C4-2B (cell line): Measurements from ENCODE around the gene COL7A1.
"Not testable (repeated sequence)": the region's sequence is repeated elsewhere in the genome, so short reads cannot be mapped to it uniquely, and the experiment has no call there.

Experiments
- H3K27ac ChIP-seq: fragments of 450-650 bp; 2 replicates; pipeline ENCODE4 v1.5.1; 2017
- ZFX ChIP-seq: fragments of 450-650 bp; IDR thresholded peaks from 2 replicates; pipeline ENCODE4 v1.6.1; 2017
- TF ChIP-seq, protein P1 (sequence below): fragments of 450-650 bp; conservative IDR thresholded peaks from 2 replicates; pipeline ENCODE4 v1.5.1; 2017; ENCODE audit warnings: mild to moderate bottlenecking

Gene COL7A1

GRCh38 chr3:48535578-48535977 is 59.6 kb downstream of the COL7A1 start:
- TF ChIP-seq ZFX, result no peak
- TF ChIP-seq, protein P1, sequence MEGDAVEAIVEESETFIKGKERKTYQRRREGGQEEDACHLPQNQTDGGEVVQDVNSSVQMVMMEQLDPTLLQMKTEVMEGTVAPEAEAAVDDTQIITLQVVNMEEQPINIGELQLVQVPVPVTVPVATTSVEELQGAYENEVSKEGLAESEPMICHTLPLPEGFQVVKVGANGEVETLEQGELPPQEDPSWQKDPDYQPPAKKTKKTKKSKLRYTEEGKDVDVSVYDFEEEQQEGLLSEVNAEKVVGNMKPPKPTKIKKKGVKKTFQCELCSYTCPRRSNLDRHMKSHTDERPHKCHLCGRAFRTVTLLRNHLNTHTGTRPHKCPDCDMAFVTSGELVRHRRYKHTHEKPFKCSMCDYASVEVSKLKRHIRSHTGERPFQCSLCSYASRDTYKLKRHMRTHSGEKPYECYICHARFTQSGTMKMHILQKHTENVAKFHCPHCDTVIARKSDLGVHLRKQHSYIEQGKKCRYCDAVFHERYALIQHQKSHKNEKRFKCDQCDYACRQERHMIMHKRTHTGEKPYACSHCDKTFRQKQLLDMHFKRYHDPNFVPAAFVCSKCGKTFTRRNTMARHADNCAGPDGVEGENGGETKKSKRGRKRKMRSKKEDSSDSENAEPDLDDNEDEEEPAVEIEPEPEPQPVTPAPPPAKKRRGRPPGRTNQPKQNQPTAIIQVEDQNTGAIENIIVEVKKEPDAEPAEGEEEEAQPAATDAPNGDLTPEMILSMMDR, result no peak
- no peak overlapping the region for H3K27ac ChIP-seq

DNA sequence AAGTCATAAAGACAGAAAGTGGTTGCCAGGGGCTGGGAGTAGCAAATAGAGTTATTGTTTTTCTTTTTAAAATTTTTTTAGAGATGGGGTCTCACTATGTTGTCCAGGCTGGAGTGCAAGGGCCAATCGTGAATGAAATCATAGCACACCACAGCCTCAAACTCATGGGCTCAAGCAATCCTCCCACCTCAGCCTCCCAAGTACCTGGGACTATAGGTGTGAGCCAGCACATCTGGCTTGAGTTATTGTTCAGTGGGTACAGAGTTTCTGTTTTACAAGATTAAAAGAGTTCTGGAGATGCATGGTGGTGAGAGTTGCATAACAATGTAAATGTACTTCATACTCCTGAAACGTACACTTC is 62.2 kb downstream of the COL7A1 start:
- TF ChIP-seq, protein P1, result no peak
- TF ChIP-seq ZFX, result no peak
- no peak overlapping the region for H3K27ac ChIP-seq

- no peak overlapping the region for H3K27ac ChIP-seq
- no peak for TF ChIP-seq ZFX
- TF ChIP-seq, protein P1, result no peak
Measured at GRCh38 chr3:48532271-48532976, 62.7 kb downstream of the COL7A1 start.

DNA sequence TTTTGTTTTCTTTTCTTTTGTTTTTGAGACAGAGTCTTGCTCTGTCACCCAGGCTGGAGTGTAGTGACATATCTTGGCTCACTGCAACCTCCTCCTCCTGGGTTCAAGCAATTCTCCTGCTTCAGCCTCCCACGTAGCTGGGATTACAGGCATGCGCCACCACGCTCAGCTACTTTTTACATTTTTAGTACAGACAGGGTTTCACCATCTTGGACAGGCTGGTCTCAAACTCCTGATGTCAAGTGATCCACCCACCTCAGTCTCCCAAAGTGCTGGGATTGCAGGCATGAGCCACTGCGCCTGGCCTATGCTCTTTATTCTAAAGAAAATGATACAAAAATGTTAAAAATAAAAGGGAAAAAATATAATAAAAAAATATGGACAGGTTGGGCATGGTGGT is 64.4 kb downstream of the COL7A1 start:
- H3K27ac ChIP-seq, result not testable (repeated sequence)

- TF ChIP-seq ZFX, result no peak
- TF ChIP-seq, protein P1, result no peak
- H3K27ac ChIP-seq, result no peak overlapping the region
Measured at GRCh38 chr3:48528754-48529153, 66.4 kb downstream of the COL7A1 start.

DNA sequence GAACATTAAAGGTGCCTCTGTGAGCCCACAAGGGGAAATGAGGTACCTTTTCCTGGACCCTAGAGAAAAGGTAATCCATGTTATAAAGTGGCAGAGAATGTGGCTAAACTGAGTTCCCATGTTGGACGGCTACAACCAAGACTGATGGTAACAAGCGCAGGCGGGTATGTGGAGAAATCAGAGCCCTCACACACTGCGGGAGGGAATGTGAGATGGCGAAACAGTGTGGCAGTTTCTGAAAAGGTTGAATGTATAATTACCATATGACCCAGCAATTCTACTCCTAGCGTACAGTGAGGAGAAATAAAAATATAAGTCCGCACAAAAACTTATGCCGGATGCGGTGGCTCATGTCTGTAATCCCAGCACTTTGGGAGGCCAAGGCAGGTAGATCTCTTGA is 67.1 kb downstream of the COL7A1 start:
- no peak overlapping the region for H3K27ac ChIP-seq
- TF ChIP-seq, protein P1, result no peak
- no peak for TF ChIP-seq ZFX

GRCh38 chr3:48524970-48525369 is 70.2 kb downstream of the COL7A1 start:
- no peak overlapping the region for H3K27ac ChIP-seq
- TF ChIP-seq, protein P1, result no peak
- no peak for TF ChIP-seq ZFX

GRCh38 chr3:48521635-48522034 is 73.5 kb downstream of the COL7A1 start:
- TF ChIP-seq, protein P1, result no peak
- no peak for TF ChIP-seq ZFX
- H3K27ac ChIP-seq, result no peak overlapping the region
